Activated CD8-positive, alpha-beta memory T cell treated with anti-CD3 and anti-CD28 coated beads for 4 hours (primary cell): ENCODE data around the gene RNF31.
A peak's percentile ranks its signal among the peaks of the same experiment; 100 is the strongest.
"Not testable (repeated sequence)": the region's sequence is repeated elsewhere in the genome, so short reads cannot be mapped to it uniquely, and the experiment has no call there.

ENCODE experiments used
- DNase-seq, 2 donors: peaks; one replicate each; pipeline ENCODE4 v3.0.0-alpha.2; 2020; ENCODE audit warnings: low read depth in 2 of 2

RNF31 gene

DNA sequence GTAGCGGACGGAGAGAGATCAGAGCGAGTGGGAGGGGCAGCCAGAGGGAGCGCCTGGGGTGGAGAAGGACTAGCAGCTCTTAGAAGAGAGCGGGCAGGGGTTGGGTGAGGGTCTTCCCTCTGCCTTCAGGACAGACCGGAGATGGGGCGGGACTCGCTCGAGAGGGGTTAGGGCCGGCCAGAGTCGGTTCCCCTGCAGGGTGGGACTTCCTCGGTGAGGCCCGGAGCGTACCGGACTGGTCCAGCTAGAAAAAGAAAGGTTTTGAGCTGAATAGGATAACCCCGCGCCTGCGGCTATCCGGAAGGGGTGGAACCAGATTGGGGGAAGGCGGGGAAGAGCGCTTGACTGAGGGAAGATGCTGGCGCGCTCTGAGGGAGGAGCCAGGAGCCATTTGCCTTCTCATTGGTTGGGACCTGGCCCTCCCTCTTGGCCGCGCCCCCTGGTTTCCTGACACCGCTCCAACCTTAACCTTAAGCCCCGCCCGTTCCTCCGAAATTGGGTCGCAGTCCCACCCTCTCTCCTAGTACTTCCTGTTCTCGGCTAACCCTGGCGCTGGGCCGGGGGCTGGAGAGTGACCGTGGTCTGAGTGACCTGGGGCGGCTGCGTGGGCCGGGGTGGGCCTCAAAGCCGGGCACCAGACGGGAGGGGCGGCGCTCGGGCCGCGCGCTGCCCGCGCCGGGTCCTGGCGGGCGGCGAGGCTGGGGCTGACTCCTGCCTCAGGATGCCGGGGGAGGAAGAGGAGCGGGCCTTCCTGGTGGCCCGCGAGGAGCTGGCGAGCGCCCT, at the start of gene RNF31:
Gene RNF31 (plus strand): TSS at position 521 of the 783 bp plus-strand sequence. CDS start 201 bp downstream, at position 722.
- peak; percentile 93 to 96 for DNase-seq

DNA sequence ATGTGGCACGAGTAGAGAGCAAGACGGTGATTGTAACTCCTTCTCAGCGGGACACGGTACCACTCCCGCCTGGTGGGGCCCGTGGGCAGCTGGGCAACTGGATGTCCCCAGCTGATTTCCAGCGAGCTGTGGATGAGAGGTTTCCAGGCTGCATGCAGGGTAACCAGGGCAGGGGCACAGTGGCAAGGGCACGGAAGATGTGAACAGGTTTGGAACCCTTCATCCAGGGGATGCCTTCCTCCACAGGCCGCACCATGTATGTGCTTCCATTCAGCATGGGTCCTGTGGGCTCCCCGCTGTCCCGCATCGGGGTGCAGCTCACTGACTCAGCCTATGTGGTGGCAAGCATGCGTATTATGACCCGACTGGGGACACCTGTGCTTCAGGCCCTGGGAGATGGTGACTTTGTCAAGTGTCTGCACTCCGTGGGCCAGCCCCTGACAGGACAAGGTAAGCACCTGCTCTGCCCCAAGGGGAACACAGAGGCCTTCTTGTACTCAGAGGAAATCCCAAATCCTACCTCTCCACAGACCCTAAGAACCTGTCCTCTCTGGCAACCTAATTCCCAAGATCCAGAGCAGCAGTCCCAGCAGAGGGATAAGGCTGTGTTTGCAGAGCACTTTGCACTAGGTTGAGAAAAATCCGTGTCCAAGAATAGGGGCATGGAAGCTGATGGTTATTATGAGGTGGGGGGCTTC, 48.9 kb upstream of the RNF31 start:
- no peak for DNase-seq

DNA sequence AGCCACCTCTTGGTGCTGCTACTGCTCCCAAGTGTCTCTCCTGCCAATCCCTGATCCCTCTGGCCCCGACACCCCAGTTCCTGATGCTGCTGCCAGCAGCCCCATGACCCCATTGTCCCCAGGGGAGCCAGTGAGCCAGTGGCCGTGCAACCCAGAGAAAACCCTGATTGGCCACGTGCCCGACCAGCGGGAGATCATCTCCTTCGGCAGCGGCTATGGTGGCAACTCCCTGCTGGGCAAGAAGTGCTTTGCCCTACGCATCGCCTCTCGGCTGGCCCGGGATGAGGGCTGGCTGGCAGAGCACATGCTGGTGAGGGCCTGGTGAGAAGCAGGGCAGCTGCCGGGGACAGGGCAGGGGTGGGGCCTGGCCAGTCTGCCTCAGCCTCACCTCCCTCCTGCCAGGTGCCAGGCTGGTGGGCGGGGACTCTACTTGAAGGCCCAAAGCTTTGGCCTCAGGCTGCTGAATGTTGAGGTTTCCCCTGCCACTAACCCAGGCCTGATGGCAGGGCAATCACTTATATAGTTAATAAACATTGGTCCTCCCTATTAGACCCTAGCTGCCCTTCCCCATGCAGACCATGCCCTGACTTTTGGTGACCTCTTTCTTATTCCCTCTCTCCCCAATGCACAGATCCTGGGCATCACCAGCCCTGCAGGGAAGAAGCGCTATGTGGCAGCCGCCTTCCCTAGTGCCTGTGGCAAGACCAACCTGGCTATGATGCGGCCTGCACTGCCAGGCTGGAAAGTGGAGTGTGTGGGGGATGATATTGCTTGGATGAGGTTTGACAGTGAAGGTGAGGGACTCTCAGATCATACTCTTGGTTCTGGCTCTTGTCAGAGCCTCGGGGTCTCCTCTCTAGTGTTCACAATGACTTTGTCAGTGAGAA, 48.1 kb upstream of the RNF31 start:
- no peak for DNase-seq

DNA sequence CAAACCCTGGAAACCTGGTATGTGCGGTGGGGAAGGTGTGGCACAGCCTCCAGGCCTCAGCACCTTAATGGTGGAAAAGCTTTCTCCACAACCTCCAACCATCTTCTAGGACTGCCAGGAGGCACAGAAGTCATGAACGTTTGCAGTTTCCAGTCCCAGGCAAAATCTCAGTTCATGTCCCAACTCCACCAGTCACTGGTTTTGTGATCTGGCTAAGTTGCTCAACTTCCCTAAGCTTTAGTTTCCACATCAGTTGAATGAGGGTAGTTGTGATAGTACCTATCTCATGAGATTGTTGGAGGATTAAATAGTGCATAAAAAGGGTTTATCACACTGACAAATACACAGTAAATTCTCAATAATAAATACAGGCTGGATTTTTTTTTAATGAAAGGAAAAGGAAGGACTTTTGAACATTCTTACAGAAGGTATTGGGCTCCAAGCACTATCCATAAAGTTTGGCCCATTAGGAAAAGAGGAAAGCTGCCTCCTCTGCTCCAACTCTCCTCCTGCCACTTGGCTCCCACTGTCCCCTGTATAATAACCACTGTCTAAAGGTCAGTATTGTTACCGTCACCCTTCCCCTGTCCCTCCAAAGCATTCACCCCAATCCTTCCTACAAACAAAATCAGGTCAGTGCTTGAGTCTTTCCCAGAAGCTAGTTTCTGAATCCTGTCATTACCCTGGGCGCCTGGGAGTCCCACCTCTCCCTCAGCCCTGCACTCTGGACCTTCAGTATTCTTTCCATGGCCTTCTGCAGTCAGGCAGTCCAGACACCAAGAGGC, 46.9 kb upstream of the RNF31 start:
- no peak for DNase-seq

DNA sequence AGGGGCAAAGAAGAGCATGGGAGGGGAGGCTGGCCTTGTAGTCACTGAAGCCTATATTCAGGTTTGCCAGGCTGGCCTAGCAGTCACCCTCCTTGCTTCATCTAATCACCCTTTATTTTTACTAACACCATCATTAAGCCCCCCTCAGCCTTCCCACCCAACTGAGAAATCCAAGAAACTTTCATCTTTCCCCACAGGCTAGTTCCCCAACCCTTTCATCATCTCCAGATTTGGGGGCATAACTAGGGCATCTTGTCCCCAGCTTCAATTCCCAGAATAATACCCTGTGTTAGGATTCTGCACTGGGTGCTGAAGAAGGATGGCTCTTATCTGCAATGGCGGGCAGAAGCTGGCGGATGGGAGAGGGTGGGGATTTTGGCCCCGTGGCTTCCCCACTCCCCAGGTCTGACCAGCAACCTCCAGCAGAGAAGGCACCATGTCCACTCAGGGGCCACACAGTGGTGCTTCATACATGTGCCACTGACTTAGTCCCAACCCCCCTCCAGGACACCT, 46.3 kb upstream of the RNF31 start:
- no peak for DNase-seq

DNA sequence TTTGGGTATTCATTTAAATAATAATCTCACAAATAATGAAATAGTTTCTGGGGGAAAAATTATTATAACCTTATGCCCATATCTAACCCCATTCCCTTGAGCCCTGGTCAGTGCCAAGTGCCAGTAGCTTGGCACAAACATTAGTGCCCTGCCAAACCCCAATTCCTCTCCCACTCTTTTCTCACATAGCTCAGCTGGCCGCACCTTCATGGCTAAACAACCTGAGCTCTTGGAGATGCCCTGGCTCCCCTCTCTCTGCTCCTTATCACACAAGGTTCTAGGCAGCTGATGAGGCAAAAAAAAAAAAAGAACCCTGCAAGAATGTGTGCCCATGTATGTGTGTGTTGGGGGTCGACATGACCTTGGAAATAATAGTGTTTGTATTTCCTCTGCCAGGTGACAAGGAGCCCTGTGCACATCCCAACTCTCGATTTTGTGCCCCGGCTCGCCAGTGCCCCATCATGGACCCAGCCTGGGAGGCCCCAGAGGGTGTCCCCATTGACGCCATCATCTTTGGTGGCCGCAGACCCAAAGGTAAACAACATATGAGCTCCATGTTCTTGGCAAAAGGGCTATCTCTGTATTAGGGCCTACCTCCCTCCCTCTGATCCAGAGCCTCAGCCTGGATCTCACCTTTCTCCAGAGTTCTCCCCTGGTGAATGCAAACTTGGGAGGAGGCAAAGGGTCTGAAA, 44.8 kb upstream of the RNF31 start:
- DNase-seq = no peak

DNA sequence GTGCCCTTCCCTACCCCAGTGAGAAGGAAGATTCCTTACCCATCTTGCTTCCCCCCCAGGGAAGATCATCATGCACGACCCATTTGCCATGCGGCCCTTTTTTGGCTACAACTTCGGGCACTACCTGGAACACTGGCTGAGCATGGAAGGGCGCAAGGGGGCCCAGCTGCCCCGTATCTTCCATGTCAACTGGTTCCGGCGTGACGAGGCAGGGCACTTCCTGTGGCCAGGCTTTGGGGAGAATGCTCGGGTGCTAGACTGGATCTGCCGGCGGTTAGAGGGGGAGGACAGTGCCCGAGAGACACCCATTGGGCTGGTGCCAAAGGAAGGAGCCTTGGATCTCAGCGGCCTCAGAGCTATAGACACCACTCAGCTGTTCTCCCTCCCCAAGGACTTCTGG, 43.8 kb upstream of the RNF31 start:
- no peak for DNase-seq

DNA sequence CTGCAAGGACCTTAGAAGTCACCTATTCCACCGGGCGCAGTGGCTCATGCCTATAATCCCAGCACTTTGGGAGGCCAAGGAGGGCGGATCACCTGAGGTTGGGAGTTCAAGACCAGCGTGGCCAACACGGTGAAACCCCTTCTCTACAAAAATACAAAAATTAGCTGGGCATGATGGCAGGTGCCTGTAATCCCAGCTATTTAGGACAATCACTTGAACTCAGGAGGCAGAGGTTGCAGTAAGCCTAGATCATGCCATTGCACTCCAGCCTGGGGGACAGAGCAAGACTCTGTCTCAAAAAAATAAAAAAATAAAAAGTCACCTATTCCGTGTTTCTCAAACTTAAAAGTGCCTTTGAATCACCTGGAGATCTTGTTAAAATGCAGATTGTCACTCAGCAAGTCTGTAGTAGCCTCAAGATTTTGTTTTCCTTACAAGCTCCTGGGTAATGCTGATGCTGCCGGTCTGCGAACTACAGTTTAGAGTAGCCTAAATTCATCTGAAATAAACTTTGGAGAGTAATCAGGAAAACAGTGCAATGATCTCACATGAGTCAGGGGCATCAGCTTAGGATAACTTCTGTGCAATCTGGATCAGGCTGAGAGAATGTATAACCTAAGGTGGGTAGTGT, 41.6 kb upstream of the RNF31 start:
- not testable (repeated sequence) for DNase-seq

DNA sequence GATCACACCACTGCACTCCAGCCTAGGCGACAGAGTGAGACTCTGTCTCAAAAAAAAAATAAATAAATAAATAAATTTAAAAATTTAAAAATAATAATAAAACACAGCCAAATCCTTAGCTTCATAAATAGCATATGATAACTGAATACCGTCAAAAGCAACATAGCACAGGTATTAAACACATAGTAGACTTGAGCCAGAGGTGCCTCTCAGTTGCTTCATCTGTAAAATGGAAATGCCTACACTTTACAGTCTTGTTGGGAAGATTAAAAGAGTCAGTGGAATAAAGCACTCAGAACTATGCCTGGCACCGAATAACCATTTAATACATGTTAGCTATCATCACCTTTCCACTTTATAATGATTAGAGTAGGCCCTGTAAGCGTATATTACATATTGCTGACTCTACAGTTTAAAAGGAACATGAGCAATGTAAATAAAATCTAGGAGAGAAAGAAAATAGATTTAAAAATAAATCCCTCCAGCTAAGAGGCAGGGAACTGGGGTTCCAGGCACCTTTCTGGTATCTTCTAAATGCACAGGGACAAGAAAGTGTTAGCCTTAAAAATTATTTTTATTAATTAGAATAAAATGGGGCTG, 40.5 kb upstream of the RNF31 start:
- no peak for DNase-seq

DNA sequence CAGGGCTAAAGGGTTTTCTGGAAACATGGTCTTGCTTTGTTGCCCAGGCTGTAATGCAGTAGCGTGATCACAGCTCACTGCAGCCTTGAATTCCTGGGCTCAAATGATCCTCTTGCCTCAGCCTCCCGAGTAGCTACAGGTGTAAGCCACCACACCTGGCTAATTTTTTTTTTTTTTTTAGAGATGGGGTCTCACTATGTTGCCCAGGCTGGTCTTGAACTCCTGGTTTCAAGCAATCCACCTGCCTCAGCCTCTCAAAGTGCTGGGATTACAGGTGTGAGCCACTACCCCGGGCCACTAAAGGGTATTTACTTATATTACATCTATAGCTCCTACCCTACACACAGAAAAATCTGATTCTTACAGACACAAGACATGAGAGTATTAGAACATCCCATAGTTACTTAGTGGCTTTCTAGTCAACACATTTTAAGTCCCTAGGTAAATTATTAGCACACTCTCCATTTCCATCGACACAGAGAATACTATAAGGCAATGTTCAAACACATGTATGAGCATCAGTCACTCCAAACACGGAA, 38.9 kb upstream of the RNF31 start:
- DNase-seq = no peak

DNA sequence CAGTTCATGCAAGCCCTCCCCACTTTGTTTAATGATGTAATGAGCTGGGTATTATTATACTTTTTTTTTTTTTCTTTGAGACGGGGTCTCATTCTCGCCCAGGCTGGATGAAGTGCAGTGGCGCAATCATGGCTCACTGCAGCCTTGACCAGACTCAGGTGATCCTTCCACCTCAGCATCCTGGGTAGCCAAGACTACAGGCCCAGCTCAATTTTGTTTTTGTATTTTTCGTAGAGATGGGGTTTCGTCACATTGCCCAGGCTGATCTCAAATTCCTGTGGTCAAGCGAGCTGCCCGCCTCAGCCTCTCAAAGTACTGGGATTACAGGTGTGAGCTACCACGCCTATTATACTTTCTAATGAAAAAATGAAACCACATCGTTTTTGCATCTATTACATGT, 37.2 kb upstream of the RNF31 start:
- DNase-seq = no peak

DNA sequence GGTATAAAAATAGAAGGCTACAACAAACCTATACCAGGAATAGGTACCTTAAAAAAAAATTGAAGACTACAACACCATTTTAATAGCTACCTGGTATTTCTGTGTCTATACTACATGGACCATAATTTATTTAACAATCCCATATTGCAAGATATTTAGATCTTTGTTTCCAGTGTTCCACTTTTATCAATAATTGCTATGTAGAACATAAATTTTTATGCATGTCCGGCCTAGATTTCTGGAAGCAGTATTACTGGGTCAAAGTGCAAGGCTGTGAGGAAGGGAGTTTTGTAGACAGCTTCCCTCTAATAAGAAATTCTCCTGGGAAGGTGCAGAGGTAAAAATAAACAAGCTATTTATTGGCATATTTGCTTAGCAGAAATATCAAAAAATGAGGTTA, 36.8 kb upstream of the RNF31 start:
- no peak for DNase-seq

DNA sequence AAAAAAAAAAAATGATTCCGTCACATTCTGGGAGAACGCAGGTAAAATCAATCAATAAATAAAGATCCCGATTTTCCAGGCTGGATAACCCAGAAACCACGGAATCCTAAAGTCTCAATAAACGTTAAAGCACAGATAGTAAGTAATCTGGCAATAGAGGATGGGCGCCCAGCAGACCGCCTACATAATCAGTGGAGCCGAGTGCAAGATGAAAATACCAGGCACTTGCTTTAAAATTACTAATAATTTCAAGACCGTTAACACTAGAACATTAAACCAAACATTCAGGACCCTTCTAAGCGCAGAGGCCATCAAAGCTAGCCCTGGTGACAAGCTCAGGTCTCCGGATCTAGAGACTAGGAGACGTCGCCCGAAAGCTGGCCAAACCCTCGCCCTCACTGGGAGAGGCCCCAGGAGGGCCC, 33.9 kb upstream of the RNF31 start:
- DNase-seq = no peak

DNA sequence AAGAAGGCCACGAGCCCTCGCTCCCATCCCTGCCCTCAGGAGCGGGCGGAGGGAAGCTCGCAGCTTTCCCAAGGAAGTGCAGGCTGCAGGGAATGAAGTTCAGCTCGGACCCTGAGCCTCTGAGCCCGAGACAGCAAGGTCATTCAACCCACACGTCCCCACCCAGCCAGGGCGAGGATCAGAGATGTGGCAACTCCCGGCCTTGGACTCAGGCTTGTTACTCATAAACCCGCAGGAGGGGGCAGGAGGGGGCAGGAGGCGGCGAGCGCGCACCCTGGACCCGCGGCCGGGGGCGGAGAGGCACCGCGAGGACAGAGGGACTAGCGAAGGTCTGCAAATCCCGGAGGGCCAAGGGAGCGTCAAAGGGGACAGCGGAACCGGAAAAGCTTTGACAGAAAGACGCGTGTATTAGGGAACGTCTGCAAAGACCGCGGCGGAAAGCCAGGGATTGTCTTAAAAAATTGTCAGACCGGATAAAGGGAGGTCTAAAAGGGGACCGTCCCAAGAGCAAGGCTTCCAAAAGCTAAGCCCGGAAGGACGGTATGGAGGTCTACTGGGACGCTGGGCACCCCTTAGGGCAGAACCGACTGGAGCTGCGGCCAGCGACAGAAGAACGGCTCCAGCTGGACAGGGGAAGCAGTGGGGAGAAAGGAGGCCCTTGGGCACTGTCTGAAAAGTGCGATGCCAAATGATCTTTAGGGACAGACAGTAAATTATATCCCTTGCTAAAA, 33.3 kb upstream of the RNF31 start:
- DNase-seq = peak; percentile 45 to 51

DNA sequence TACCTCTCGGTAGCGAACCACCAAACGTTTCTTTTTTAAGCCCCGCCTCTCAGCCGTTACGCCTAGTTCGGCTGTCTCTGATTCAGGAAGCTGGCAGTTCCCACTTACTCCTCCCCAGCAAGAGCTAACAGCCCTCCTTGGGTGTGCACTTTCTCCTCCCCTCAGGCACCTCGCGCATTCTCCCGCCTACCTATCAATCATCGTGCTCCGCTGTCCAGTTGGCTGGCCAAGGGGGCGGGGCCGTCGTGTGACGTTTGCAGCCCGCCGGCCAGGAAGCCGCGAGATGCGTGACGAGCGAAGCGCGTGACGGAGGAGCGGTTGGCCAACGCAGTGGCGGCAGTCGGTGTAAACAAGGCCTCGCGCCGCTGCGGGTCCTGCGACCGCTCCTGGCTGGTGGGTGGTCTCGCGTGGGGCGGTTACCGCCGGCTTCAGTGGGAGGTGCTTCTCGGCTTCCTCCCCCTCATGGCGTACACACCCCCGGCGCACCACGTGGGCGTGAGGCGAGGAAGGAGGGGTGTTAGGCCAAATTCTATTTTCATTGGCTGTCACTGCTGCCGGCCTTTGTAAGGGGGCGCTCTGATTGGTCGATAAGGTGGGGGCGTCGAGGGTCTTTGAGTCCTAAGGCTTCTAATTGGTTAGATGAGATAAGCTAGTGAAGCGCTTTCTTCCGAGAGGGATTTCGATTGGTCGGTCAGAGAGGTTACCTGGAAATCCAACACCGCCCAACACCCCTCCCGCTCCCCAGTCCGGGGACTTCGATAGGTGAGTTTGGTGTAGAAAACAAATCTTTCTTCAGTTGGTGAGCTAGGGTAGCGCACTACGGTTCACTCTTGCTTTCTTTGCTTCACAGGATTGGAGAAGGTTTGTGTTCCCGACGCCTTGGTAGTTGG, 32.5 kb upstream of the RNF31 start, which contains the start of the genes DCAF11 and NRL:
Gene DCAF11 (plus strand): TSS at position 246 of the 890 bp plus-strand sequence. CDS start 818 bp downstream, outside the sequence.
Gene NRL (minus strand): TSS at position 418 of the 890 bp plus-strand sequence. CDS start 32,101 bp downstream, outside the sequence.
- peak; percentile 96 to 98 for DNase-seq

DNA sequence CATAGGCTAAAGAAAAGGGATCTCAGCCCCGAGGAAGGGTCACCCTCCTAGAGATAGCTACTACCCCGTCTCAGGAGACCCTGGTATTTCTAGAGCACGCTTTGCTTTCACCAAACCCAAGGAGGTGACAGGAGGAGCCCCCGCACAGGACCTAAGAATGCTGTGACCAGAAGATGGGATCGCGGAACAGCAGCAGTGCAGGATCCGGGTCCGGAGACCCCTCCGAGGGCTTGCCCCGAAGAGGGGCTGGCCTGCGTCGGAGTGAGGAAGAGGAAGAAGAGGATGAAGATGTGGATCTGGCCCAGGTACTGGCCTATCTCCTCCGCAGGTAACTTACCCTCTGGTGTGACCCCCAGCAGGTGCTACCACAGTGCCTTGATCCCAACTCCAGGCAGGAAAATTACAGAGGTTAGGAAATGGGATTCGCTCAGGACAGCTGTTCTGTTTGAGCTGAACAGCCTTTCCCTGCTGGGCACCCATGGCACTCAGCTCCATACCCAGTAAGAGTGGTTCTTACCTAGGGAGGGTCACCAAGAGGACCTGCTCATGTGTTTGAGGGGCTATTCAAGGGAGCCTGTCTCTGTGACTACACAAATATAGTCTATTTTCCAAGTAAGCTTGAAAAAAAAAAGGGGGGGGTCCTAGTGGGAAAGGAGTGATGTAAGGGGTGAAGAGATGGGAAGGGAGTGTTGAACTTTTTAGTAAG, 31.7 kb upstream of the RNF31 start:
- no peak for DNase-seq
